ENCODE results near the gene SCGB3A1. TPM values are rescaled to one million over a fixed set of nuclear protein-coding genes. Genes with fewer than 3 reads are reported as not detected.
A peak's percentile ranks its signal among the peaks of the same experiment; 100 is the strongest.

The SCGB3A1 gene
- total RNA-seq, 1 donor: not detected

DNA sequence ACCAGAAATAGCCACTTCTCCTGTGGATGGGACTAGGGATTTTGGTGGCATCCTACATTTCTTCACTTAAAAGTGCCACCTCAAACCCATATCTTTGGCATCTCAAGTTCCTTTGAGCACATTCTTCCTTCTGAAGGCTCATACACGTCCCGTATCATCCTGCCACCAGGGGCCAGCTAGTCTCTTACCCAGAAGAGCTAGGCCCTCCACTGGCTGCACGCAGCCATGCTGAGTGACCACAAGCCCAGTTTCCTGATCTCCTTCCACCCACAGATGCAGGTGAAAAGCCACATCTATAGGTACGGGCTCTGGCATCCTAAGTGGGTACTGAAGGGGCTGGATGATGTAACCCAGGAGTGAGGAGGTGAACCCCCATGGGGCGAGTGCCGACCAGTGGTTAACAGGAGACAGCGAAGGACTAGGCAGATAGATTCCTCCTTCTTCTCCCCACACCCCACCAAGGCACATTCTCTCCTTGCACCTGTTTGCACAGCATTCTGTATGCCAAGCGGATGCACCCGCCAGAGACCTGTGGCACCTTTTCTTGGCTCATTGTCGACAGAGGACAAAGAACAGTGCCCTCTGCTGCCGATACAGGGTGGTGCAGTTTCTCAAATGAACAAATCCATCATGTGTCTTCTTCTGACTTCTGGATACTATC, 14.4 kb upstream of the SCGB3A1 start:
- no peak overlapping the region for H3K4me3 ChIP-seq (ENCODE audit: low read depth, low read length)
- DNase-seq (ENCODE audit: low read depth): peak; percentile 64
- TF ChIP-seq, protein P1, sequence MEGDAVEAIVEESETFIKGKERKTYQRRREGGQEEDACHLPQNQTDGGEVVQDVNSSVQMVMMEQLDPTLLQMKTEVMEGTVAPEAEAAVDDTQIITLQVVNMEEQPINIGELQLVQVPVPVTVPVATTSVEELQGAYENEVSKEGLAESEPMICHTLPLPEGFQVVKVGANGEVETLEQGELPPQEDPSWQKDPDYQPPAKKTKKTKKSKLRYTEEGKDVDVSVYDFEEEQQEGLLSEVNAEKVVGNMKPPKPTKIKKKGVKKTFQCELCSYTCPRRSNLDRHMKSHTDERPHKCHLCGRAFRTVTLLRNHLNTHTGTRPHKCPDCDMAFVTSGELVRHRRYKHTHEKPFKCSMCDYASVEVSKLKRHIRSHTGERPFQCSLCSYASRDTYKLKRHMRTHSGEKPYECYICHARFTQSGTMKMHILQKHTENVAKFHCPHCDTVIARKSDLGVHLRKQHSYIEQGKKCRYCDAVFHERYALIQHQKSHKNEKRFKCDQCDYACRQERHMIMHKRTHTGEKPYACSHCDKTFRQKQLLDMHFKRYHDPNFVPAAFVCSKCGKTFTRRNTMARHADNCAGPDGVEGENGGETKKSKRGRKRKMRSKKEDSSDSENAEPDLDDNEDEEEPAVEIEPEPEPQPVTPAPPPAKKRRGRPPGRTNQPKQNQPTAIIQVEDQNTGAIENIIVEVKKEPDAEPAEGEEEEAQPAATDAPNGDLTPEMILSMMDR (IDR thresholded peaks at IDR 0.05; ENCODE audit: insufficient read depth, low read depth, low read length): peak; percentile 86

GRCh38 chr5:180604271-180604670, 13.0 kb upstream of the SCGB3A1 start:
- no peak overlapping the region for H3K4me3 ChIP-seq (ENCODE audit: low read depth, low read length)
- TF ChIP-seq, protein P1 (IDR thresholded peaks at IDR 0.05; ENCODE audit: insufficient read depth, low read depth, low read length): no peak
- no peak for DNase-seq (ENCODE audit: low read depth)

- TF ChIP-seq, protein P1 (IDR thresholded peaks at IDR 0.05; ENCODE audit: insufficient read depth, low read depth, low read length): no peak
- DNase-seq (ENCODE audit: low read depth): no peak
Observed at GRCh38 chr5:180603076-180603594, 11.8 kb upstream of the SCGB3A1 start.

DNA sequence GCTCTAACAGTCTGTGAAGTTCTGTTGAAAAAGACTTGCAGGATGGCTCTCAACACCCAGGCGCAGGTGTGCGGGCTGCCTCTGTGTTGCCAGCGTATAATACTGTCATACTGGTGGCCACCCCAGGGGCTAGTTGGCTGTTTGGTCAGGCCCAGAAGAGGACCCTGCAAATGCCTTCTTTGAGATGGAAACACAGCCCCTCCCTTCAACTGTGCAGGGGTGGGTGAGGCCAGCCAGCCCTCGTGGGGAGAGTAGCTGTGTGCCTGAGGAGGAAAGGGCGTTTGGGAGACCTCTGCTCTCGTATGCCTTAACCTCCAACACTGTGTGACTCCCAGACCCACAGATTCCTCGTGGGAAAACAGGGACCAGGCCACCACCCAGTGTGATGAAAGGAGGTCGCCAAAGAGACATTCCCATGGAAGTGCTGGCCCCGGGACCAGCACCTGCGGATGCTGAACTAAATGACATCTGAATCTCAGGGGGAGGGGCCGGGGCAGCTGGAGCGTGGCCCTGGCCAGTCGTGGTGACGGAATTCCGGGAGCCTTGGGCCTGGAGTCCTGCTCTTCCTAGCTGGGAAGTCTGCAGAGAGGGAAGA, 11.3 kb upstream of the SCGB3A1 start:
- no peak overlapping the region for H3K4me3 ChIP-seq (ENCODE audit: low read depth, low read length)
- DNase-seq (ENCODE audit: low read depth): no peak
- TF ChIP-seq, protein P1 (IDR thresholded peaks at IDR 0.05; ENCODE audit: insufficient read depth, low read depth, low read length): no peak

More at GRCh38 chr5:180603076-180603594, 11.8 kb upstream of the SCGB3A1 start:
- no peak overlapping the region for H3K4me3 ChIP-seq (ENCODE audit: low read depth, low read length)

- TF ChIP-seq, protein P1 (IDR thresholded peaks at IDR 0.05; ENCODE audit: insufficient read depth, low read depth, low read length): no peak
- H3K4me3 ChIP-seq (ENCODE audit: low read depth, low read length): no peak overlapping the region
- DNase-seq (ENCODE audit: low read depth): no peak
Observed at GRCh38 chr5:180601591-180602480, 10.5 kb upstream of the SCGB3A1 start.

GRCh38 chr5:180600554-180601041, 9.3 kb upstream of the SCGB3A1 start:
- H3K4me3 ChIP-seq (ENCODE audit: low read depth, low read length): no peak overlapping the region
- no peak for DNase-seq (ENCODE audit: low read depth)
- TF ChIP-seq, protein P1 (IDR thresholded peaks at IDR 0.05; ENCODE audit: insufficient read depth, low read depth, low read length): no peak

Measured in fibroblast of villous mesenchyme (primary cell).